ENCODE measurements around the gene PCGF1.

Gene PCGF1

DNA sequence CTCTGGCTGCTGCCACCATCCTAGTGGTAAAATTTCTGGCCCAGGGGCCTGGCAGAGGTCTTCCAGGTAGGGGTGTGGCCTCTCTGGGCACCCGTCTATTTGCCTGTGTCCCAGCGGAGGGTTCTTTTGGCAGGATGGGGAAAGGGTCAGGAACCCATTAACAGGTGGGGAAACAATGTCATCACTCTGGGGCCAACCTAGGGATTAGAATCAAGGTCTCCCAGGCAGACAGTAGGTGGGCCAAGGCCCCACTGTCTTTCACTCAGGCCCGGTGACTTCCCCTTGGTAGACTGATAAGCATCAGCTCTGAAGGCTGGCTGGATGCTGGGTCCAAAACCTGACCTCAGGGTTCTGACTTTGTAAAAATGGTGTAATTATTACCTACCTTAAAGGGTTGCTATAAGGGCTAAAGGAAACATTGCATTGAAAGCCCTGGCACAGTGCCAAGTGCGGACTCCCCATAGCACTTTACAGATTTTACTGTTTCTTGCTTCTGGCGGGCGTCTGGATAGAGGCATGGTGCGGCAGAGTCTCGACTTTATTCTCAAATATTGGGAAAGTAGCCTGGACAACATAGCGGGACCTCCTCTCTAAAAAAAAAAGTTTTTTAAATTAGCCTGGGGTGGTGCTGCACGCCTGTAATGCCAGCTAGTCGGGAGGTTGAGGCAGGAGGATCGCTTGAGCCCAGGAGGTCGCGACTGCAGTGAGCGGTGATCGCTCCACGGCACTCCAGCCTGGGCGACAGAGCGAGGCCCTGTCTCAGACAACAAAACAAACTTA lies 10.3 kb downstream of the PCGF1 start:
- no peak for DNase-seq (ENCODE audit: low read depth)
- H3K4me3 ChIP-seq (ENCODE audit: low read length): no peak overlapping the region
- TF ChIP-seq, protein P1, sequence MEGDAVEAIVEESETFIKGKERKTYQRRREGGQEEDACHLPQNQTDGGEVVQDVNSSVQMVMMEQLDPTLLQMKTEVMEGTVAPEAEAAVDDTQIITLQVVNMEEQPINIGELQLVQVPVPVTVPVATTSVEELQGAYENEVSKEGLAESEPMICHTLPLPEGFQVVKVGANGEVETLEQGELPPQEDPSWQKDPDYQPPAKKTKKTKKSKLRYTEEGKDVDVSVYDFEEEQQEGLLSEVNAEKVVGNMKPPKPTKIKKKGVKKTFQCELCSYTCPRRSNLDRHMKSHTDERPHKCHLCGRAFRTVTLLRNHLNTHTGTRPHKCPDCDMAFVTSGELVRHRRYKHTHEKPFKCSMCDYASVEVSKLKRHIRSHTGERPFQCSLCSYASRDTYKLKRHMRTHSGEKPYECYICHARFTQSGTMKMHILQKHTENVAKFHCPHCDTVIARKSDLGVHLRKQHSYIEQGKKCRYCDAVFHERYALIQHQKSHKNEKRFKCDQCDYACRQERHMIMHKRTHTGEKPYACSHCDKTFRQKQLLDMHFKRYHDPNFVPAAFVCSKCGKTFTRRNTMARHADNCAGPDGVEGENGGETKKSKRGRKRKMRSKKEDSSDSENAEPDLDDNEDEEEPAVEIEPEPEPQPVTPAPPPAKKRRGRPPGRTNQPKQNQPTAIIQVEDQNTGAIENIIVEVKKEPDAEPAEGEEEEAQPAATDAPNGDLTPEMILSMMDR (IDR thresholded peaks at IDR 0.05; ENCODE audit: insufficient read depth, low read depth, low read length, missing control alignments): no peak

DNA sequence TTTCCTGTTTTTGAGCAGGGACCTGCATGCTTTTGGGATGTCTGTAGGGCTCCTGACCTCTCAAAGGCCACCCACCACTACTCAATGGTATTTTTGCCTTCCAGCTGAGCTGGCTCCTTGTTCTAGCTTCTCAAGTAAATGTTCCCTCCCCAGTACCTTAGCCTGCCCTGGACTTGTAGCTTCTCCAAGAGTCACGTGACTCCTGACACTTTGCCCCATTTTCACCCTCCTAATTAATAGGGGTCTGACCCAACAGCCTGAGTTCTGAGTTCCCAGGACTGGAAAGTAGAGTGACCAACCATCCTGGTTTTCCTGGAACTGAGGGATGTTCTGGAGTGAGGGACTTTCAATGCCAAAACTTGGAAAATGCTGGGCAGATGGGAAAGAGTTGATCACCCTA lies 12.1 kb downstream of the PCGF1 start:
- no peak overlapping the region for H3K4me3 ChIP-seq (ENCODE audit: low read length)
- TF ChIP-seq, protein P1 (IDR thresholded peaks at IDR 0.05; ENCODE audit: insufficient read depth, low read depth, low read length, missing control alignments): no peak
- DNase-seq (ENCODE audit: low read depth): no peak

DNA sequence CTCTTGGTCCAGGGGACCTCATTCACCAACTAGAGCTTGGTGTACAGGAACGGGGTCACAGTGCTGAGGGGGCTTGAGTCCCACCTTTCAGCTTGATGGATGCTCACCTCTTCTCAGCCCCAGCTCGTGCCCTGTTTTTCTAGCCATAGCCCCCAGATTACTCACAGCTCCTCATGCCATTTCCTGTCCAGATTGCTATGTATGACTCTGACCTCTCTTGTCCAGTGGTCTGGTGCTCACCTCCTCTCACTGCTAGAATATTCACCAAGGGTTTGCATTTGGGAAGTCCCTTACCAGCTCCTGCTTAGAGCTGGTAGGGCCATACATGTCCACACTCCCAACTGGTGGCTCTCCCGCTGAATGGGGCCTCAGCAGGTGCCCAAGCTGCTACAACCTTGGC lies 13.9 kb downstream of the PCGF1 start:
- TF ChIP-seq, protein P1 (IDR thresholded peaks at IDR 0.05; ENCODE audit: insufficient read depth, low read depth, low read length, missing control alignments): no peak
- no peak overlapping the region for H3K4me3 ChIP-seq (ENCODE audit: low read length)
- DNase-seq (ENCODE audit: low read depth): no peak

DNA sequence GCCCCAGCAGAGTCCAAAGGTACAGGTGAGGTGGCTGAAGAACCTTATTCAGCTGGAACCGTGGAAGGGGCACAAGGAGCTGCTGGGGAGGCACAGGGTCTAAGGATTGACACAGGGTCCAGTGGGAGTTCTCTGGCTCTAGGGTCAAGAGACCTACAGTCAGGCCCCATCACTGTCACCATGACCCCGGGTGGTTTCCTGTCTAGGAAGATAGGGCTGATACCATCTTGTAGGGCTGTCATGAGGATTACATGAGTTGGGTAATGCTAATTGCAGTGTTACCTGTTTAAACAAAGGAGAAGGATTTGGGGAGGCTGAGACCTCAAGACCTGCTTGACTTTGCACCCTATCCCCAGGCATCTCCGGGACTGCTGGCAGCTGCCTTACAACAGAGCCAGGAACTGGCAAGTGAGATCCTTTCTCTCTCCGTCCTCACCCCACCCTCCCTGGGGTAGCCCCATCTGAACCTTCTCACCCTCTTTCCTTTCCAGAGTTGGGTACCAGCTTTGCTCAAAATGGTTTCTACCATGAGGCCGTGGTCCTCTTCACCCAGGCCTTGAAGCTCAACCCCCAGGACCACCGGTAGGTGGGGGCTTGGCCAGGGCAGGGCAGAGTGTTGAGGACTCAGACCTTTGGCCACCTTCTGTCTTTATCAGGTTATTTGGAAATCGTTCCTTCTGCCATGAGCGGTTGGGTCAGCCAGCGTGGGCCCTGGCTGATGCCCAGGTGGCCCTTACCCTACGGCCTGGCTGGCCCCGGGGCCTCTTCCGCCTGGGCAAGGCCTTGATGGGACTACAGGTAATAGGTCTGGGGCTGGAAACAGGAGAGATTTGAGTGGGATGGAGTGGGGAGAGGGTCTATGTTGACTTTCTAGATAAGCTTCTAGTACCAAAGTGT lies 15.6 kb downstream of the PCGF1 start:
- no peak overlapping the region for H3K4me3 ChIP-seq (ENCODE audit: low read length)
- DNase-seq (ENCODE audit: low read depth): no peak
- TF ChIP-seq, protein P1 (IDR thresholded peaks at IDR 0.05; ENCODE audit: insufficient read depth, low read depth, low read length, missing control alignments): no peak

DNA sequence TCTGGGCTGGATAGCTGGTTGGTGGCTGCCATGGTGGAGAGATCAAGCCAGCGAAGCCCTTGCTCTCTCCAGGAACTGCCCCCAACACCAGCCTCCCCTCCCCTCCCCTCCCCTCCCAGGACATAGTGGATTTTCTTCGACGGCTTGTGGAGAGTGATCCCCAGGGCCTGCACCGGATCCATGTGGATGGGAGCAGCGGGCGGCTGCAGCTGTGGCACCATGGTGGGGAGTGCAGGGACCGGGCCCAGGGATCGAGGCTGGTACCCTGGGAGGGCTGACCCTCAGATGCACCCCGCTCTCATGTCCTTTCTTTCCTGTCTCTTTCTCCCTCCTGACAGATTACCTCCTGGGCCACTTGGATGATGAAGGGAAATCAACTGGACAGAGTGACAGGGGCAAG lies 17.6 kb downstream of the PCGF1 start:
- no peak overlapping the region for H3K4me3 ChIP-seq (ENCODE audit: low read length)
- DNase-seq (ENCODE audit: low read depth): no peak
- TF ChIP-seq, protein P1 (IDR thresholded peaks at IDR 0.05; ENCODE audit: insufficient read depth, low read depth, low read length, missing control alignments): no peak

DNA sequence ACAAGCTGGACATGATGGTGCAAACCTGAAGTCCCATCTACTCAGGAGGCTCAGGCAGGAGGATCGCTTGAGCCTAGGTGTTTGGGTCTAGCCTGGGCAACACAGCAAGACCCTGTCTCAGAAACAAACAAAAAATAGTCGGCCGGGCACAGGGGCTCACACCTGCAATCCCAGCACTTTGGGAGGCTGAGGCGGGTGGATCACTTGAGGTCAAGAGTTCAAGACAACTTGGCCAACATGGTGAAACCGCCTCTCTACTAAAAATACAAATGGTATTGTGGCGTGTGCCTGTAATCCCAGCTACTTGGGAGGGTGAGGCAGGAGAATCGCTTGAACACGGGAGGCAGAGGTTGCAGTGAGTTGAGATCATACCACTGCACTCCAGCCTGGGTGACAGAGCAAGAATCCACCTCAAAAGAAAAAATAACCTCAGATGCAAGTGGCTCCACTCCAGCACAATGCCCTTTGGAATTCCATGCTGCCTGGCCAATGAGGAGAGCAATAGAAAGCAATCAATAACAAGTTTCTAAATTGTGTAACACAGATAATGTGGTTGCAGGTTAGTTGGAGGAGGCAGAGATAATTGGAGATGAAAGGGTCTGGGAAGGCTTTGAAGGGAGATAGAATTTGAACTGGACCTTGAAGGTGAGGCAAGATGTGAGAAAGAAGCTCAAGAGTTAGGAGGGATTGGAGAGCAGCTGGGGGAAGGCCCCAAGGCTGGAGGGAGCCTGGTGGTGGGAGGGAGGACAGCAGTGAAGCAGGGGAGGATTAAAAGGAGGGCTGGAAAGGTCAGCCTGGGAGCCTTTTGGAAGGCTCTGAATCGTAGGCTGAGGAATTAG lies 18.6 kb downstream of the PCGF1 start:
- DNase-seq (ENCODE audit: low read depth): no peak
- no peak overlapping the region for H3K4me3 ChIP-seq (ENCODE audit: low read length)
- TF ChIP-seq, protein P1 (IDR thresholded peaks at IDR 0.05; ENCODE audit: insufficient read depth, low read depth, low read length, missing control alignments): no peak
